HEK293 (cell line): Measurements from ENCODE around the gene FHIT.

Experiments used
- CTCF ChIA-PET: fragments of 350-600 bp; formaldehyde crosslinking; extraction: SDS; loops from one replicate; lab custom pipeline; 2021; ENCODE audit warnings: antibody characterized with exemption; lab: Yijun Ruan, JAX
- POLR2A ChIA-PET: fragments of 300-600 bp; formaldehyde crosslinking; extraction: SDS; loops from one replicate; lab custom pipeline; 2020; ENCODE audit warnings: antibody characterized with exemption, inconsistent platforms; lab: Yijun Ruan, JAX
- H3K27ac ChIP-seq: fragments of 200-500 bp; sonication (Bioruptor generic); 2 replicates; pipeline ENCODE4 v1.5.1; 2014; ENCODE audit warnings: low read depth, low read length, control low read depth, inconsistent platforms; ENCODE audit errors: extremely low read depth
- H3K36me3 ChIP-seq, 2 experiments: fragments of 200-500 bp in 1 of 2; sonication (Bioruptor generic) in 1 of 2; 1 replicate in 1 of 2; 2 replicates in 1 of 2; pipeline ENCODE4 v1.5.1; 2014 to 2017; ENCODE audit warnings: inconsistent platforms in 2 of 2, low read length in 2 of 2; ENCODE audit not compliant: control insufficient read depth in 2 of 2, insufficient read depth in 1 of 2
- H3K4me1 ChIP-seq: fragments of 200-500 bp; sonication (Bioruptor generic); 2 replicates; pipeline ENCODE4 v1.5.1; 2014; ENCODE audit warnings: mild to moderate bottlenecking, low read length, inconsistent platforms; ENCODE audit not compliant: control insufficient read depth, insufficient read depth
- H3K4me3 ChIP-seq: 2 replicates; pipeline ENCODE4 v1.5.1; 2011; ENCODE audit warnings: low read depth, mild to moderate bottlenecking, control low read depth, low read length, moderate library complexity
- H3K9me3 ChIP-seq: fragments of 200-500 bp; sonication (Bioruptor generic); 2 replicates; pipeline ENCODE4 v1.5.1; 2014; ENCODE audit warnings: low read depth, low read length, inconsistent platforms; ENCODE audit not compliant: control insufficient read depth, insufficient read depth
- KLF10 ChIP-seq: fragments of 450-650 bp; IDR thresholded peaks from 2 replicates; pipeline ENCODE4 v1.5.1; 2018; ENCODE audit warnings: missing biosample characterization, mild to moderate bottlenecking, missing genetic modification characterization
- MYNN ChIP-seq: fragments of 450-650 bp; formaldehyde crosslinking; IDR thresholded peaks from 2 replicates; pipeline ENCODE4 v1.5.1; 2016; ENCODE audit warnings: missing biosample characterization, missing genetic modification characterization, borderline replicate concordance
- PATZ1 ChIP-seq: fragments of 450-650 bp; formaldehyde crosslinking; IDR thresholded peaks from 2 replicates; pipeline ENCODE4 v1.5.1; 2016; ENCODE audit warnings: missing biosample characterization, missing genetic modification characterization
- SCRT1 ChIP-seq: fragments of 450-650 bp; formaldehyde crosslinking; IDR thresholded peaks from 2 replicates; pipeline ENCODE4 v1.5.1; 2016; ENCODE audit warnings: missing biosample characterization, missing genetic modification characterization, borderline replicate concordance
- SP3 ChIP-seq: fragments of 450-650 bp; formaldehyde crosslinking; IDR thresholded peaks from 2 replicates; pipeline ENCODE4 v1.5.1; 2016; ENCODE audit warnings: missing biosample characterization, missing genetic modification characterization
- TSHZ1 ChIP-seq: fragments of 450-650 bp; formaldehyde crosslinking; IDR thresholded peaks from 2 replicates; pipeline ENCODE4 v1.5.1; 2016; ENCODE audit warnings: missing biosample characterization, missing genetic modification characterization, borderline replicate concordance
- ZNF174 ChIP-seq: fragments of 450-650 bp; formaldehyde crosslinking; IDR thresholded peaks from 2 replicates; pipeline ENCODE4 v1.5.0; 2017; ENCODE audit warnings: missing biosample characterization, mild to moderate bottlenecking, missing genetic modification characterization
- ZNF214 ChIP-seq: fragments of 450-650 bp; formaldehyde crosslinking; IDR thresholded peaks from 2 replicates; pipeline ENCODE4 v1.5.1; 2017; ENCODE audit warnings: missing biosample characterization, mild to moderate bottlenecking, missing genetic modification characterization, borderline replicate concordance
- ZNF280D ChIP-seq: fragments of 450-650 bp; formaldehyde crosslinking; IDR thresholded peaks from 2 replicates; pipeline ENCODE4 v1.5.1; 2016; ENCODE audit warnings: missing biosample characterization, missing genetic modification characterization
- ZNF398 ChIP-seq: fragments of 450-650 bp; formaldehyde crosslinking; IDR thresholded peaks from 2 replicates; pipeline ENCODE4 v1.5.1; 2017; ENCODE audit warnings: missing biosample characterization, missing genetic modification characterization
- ZNF449 ChIP-seq: fragments of 450-650 bp; formaldehyde crosslinking; IDR thresholded peaks from 2 replicates; pipeline ENCODE4 v1.5.1; 2017; ENCODE audit warnings: missing biosample characterization, mild to moderate bottlenecking, missing genetic modification characterization, moderate library complexity
- ZNF555 ChIP-seq: fragments of 450-650 bp; formaldehyde crosslinking; conservative IDR thresholded peaks from 2 replicates; pipeline ENCODE4 v1.5.1; 2017; ENCODE audit warnings: missing biosample characterization, mild to moderate bottlenecking, missing genetic modification characterization, inconsistent platforms
- ZNF560 ChIP-seq: fragments of 450-650 bp; formaldehyde crosslinking; IDR thresholded peaks from 2 replicates; pipeline ENCODE4 v1.5.1; 2017; ENCODE audit warnings: missing biosample characterization, missing genetic modification characterization, borderline replicate concordance
- ZNF645 ChIP-seq: fragments of 450-650 bp; formaldehyde crosslinking; IDR thresholded peaks from 2 replicates; pipeline ENCODE4; 2016; ENCODE audit warnings: missing biosample characterization, missing genetic modification characterization
- ZNF677 ChIP-seq: fragments of 450-650 bp; IDR thresholded peaks from 2 replicates; pipeline ENCODE4 v1.5.0; 2018; ENCODE audit warnings: missing biosample characterization, mild to moderate bottlenecking, missing genetic modification characterization, moderate library complexity
- ZNF776 ChIP-seq: fragments of 450-650 bp; formaldehyde crosslinking; IDR thresholded peaks from 2 replicates; pipeline ENCODE4 v1.5.0; 2017; ENCODE audit warnings: missing biosample characterization, missing genetic modification characterization, borderline replicate concordance
- ZNF837 ChIP-seq: fragments of 450-650 bp; formaldehyde crosslinking; IDR thresholded peaks from 2 replicates; pipeline ENCODE4 v1.5.1; 2016; ENCODE audit warnings: missing biosample characterization, missing genetic modification characterization

Gene FHIT

GRCh38 chr3:60308808-60309207 is 942.4 kb downstream of the FHIT start:
- POLR2A ChIA-PET, result no interaction called here
- Histone ChIP-seq H3K4me1 (no peaks in the 10 kb centered on the region), H3K36me3 (no peaks in the 10 kb centered on the region), H3K4me3 (no peak overlapping the region), H3K9me3 (no peaks in the 10 kb centered on the region), H3K27ac (no peak overlapping the region)
- CTCF ChIA-PET, result no interaction called here
- no peak for TF ChIP-seq ZNF214
- no peak for TF ChIP-seq ZNF555 (tag by site-specific recombination)
- no peak for TF ChIP-seq ZNF398 (tag by site-specific recombination)
- TF ChIP-seq ZNF560, result no peak
- TF ChIP-seq ZNF776, result no peak
- TF ChIP-seq ZNF449, result no peak

GRCh38 chr3:60307562-60308199 is 943.6 kb downstream of the FHIT start:
- ChIA-PET CTCF (no interaction called here), POLR2A (no interaction called here)
- TF ChIP-seq PATZ1 (tag by site-specific recombination), result no peak
- TF ChIP-seq ZNF837 (tag by site-specific recombination), result no peak
- no peak for TF ChIP-seq TSHZ1 (tag by site-specific recombination)
- H3K4me3 ChIP-seq, result no peak overlapping the region
- no peaks in the 10 kb centered on the region for H3K36me3 ChIP-seq
- no peaks in the 10 kb centered on the region for H3K4me1 ChIP-seq
- no peaks in the 10 kb centered on the region for H3K9me3 ChIP-seq
- no peak overlapping the region for H3K27ac ChIP-seq

GRCh38 chr3:60304112-60304511 is 947.1 kb downstream of the FHIT start:
- no peaks in the 10 kb centered on the region for H3K36me3 ChIP-seq
- H3K4me1 ChIP-seq, result no peaks in the 10 kb centered on the region
- ChIA-PET CTCF (no interaction called here), POLR2A (no interaction called here)
- H3K9me3 ChIP-seq, result no peaks in the 10 kb centered on the region
- no peak overlapping the region for H3K27ac ChIP-seq
- no peak overlapping the region for H3K4me3 ChIP-seq
- TF ChIP-seq ZNF174 (no peak), SP3 (tag by site-specific recombination) (no peak), ZNF645 (no peak), ZNF280D (tag by site-specific recombination) (no peak), MYNN (tag by site-specific recombination) (no peak), KLF10 (tag by site-specific recombination) (no peak), SCRT1 (tag by site-specific recombination) (no peak), ZNF677 (tag by site-specific recombination) (no peak)
